GM23248 (cell line): ENCODE measurements around the gene PTGS1. TPM values are rescaled to one million over a fixed set of nuclear protein-coding genes. Genes with fewer than 3 reads are reported as not detected.

Source experiments
- DNase-seq: peaks from one replicate; pipeline ENCODE4 v3.0.0-alpha.2; 2015
- H2AFZ ChIP-seq: fragments of 200-600 bp; sonication (generic); 2 replicates; pipeline ENCODE4 v1.6.1; 2016; ENCODE audit warnings: antibody characterized with exemption
- H3F3A ChIP-seq: fragments of 200-600 bp; sonication (generic); 2 replicates; pipeline ENCODE4 v1.6.1; 2016; ENCODE audit warnings: mild to moderate bottlenecking, antibody characterized with exemption, mixed run types; ENCODE audit not compliant: insufficient read depth
- H3K27ac ChIP-seq: fragments of 200-600 bp; sonication (generic); 2 replicates; pipeline ENCODE4 v1.5.1; 2016; ENCODE audit warnings: mild to moderate bottlenecking
- H3K27me3 ChIP-seq: fragments of 200-600 bp; sonication (generic); replicated peaks from 2 replicates; pipeline ENCODE4 v1.6.1; 2016; ENCODE audit warnings: mild to moderate bottlenecking; ENCODE audit not compliant: insufficient read depth
- H3K36me3 ChIP-seq: fragments of 200-600 bp; sonication (generic); 2 replicates; pipeline ENCODE4 v1.6.1; 2016; ENCODE audit warnings: low read depth, mild to moderate bottlenecking
- H3K4me1 ChIP-seq: fragments of 200-600 bp; sonication (generic); 2 replicates; pipeline ENCODE4 v1.6.1; 2016; ENCODE audit warnings: mild to moderate bottlenecking; ENCODE audit not compliant: insufficient read depth
- H3K4me2 ChIP-seq: fragments of 200-600 bp; sonication (generic); one replicate; pipeline ENCODE4 v1.6.1; 2016; ENCODE audit warnings: mild to moderate bottlenecking; ENCODE audit not compliant: unreplicated experiment
- H3K4me3 ChIP-seq: fragments of 200-600 bp; sonication (generic); 2 replicates; pipeline ENCODE4 v1.5.1; 2016; ENCODE audit warnings: mild to moderate bottlenecking
- H3K79me2 ChIP-seq: fragments of 200-600 bp; sonication (generic); 2 replicates; pipeline ENCODE4 v1.6.1; 2016; ENCODE audit warnings: mild to moderate bottlenecking; ENCODE audit not compliant: insufficient read depth
- H3K9ac ChIP-seq: fragments of 200-600 bp; sonication (generic); 2 replicates; pipeline ENCODE4 v1.6.1; 2016; ENCODE audit warnings: mild to moderate bottlenecking
- H3K9me2 ChIP-seq: fragments of 200-600 bp; sonication (generic); 2 replicates; pipeline ENCODE4 v1.6.1; 2016; ENCODE audit warnings: mixed run types, mild to moderate bottlenecking, moderate library complexity; ENCODE audit not compliant: insufficient read depth
- H3K9me3 ChIP-seq: fragments of 200-600 bp; sonication (generic); one replicate; pipeline ENCODE4 v1.6.1; 2017; ENCODE audit warnings: low read depth
- H4K20me1 ChIP-seq: fragments of 200-600 bp; sonication (generic); 2 replicates; pipeline ENCODE4 v1.6.0; 2016; ENCODE audit not compliant: insufficient read depth
- EZH2 ChIP-seq: fragments of 200-600 bp; sonication (generic); IDR thresholded peaks from 2 replicates; pipeline ENCODE4 v1.6.1; 2018; ENCODE audit warnings: antibody characterized with exemption, mild to moderate bottlenecking; ENCODE audit not compliant: insufficient read depth, poor library complexity, severe bottlenecking
- EZH2phosphoT487 ChIP-seq: fragments of 200-600 bp; sonication (generic); IDR thresholded peaks from 2 replicates; pipeline ENCODE4 v1.6.1; 2018; ENCODE audit warnings: antibody characterized with exemption, moderate library complexity, mild to moderate bottlenecking, low read depth; ENCODE audit not compliant: insufficient read depth
- WGBS, 2 experiments: methylation state at CpG; one replicate each; pipeline ENCODE4 v1.1.6; 2015 to 2017; ENCODE audit warnings: low lambda C conversion rate in 2 of 2, low coverage in 1 of 2; ENCODE audit errors: missing lambda C conversion rate in 2 of 2; 5-methylcytosine and 5-hydroxymethylcytosine counted together
- in situ Hi-C: fragments of 300-500 bp; cut with MboI; formaldehyde crosslinking; loops from 2 replicates; pipeline ENCODE4 v1.15.0; 2020
- polyA plus RNA-seq: library from polyadenylated mRNA; unstranded; fragments of >200 nt; fragmentation: Nextera tagmentation; extraction: Ambion mirVana; gene quantifications from 2 replicates; pipeline ENCODE4 v1.2.1, GENCODE V29; 2016
- total RNA-seq: library from RNA; depleted of rRNA; stranded (reverse); fragments of >200 nt; shearing (Covaris generic); gene quantifications from 2 replicates; pipeline ENCODE4 v1.2.3, GENCODE V29; 2014

The PTGS1 gene
- total and polyA plus RNA-seq, 2 experiments from 2014 or later: 39.6 to 43.8 TPM

DNA sequence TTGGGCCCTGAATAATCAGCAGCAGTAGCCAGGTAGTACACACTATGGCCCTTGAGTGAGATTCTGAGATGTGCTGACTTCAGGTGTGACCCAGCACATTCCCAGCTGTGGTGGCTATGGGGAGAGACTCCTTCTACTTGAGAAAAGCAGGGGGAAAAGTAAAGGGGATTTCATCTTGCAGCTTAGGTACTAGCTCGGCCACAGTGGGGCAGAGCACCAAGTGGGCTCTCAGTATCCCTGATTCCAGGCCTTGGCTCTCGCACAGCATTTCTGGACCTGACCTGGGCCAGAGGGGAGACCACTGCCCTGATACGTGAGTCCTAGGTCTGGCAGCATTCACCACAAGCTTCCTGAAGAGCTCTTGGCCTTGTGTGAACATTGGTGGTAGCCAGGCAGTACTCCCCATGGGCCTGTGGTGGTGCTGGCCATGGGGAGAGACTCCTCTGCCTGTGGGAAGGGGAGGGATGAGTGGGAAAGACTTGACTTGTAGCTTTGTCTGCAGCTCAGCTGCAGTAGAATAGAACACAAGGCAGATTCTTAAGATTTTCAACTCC, 27.6 kb downstream of the PTGS1 start:
- H3F3A ChIP-seq: peaks cover 37% of the 10 kb centered on the region

DNA sequence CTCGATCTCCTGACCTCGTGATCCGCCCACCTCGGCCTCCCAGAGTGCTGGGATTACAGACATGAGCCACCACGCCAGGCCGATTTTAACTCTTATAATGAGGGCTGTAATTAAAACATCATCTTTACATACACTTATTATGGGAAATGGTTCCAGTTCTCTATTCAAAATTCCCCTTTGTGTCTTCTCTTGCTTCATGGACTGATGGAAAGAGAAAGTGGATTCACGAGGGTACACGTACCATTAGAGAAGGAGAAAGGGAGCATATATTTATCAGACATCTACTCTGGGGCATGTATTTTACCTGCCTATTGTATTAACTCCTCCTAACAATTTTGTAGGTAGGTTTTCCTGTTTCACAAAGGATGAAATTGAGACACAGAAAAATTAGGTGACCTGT, 31.1 kb downstream of the PTGS1 start:
- H3K36me3 ChIP-seq: no peaks in the 10 kb centered on the region
- H3K4me3 ChIP-seq: no peak overlapping the region
- 97% methylated on average over 8 of the region's 8 CpGs for WGBS, 2 experiments
- peak overlapping the region; percentile 65 for H3K9ac ChIP-seq
- DNase-seq: no peak
- H3K27me3 ChIP-seq: no peaks in the 10 kb centered on the region
- no peaks in the 10 kb centered on the region for H4K20me1 ChIP-seq
- H2AFZ ChIP-seq: peak overlapping the region; percentile 11; the same call in 1 of the 2 replicates
- H3K4me2 ChIP-seq: no peak overlapping the region
- no peaks in the 10 kb centered on the region for H3K9me3 ChIP-seq
- H3K4me1 ChIP-seq: peaks cover 20% of the 10 kb centered on the region
- in situ Hi-C loops: no loop called here
- no peak for TF ChIP-seq EZH2
- TF ChIP-seq EZH2phosphoT487: no peak
- peaks cover 24% of the 10 kb centered on the region for H3F3A ChIP-seq
- no peaks in the 10 kb centered on the region for H3K9me2 ChIP-seq
- peak overlapping the region; percentile 94 for H3K27ac ChIP-seq
- no peaks in the 10 kb centered on the region for H3K79me2 ChIP-seq

More for the DNA sequence above, 27.6 kb downstream of the PTGS1 start:
- Histone ChIP-seq H3K4me3 (no peak overlapping the region), H4K20me1 (no peaks in the 10 kb centered on the region), H3K4me1 (peaks cover 37% of the 10 kb centered on the region), H2AFZ (no peak overlapping the region), H3K79me2 (no peaks in the 10 kb centered on the region), H3K36me3 (no peaks in the 10 kb centered on the region), H3K9me2 (no peaks in the 10 kb centered on the region), H3K27ac (no peak overlapping the region), H3K9me3 (no peaks in the 10 kb centered on the region), H3K27me3 (no peaks in the 10 kb centered on the region), H3K9ac (no peak overlapping the region), H3K4me2 (no peak overlapping the region)
- DNase-seq: no peak
- 97 to 100% methylated on average over 3 of the region's 3 CpGs for WGBS, 2 experiments
- no peak for TF ChIP-seq EZH2
- TF ChIP-seq EZH2phosphoT487: no peak
- in situ Hi-C loops: no loop called here

DNA sequence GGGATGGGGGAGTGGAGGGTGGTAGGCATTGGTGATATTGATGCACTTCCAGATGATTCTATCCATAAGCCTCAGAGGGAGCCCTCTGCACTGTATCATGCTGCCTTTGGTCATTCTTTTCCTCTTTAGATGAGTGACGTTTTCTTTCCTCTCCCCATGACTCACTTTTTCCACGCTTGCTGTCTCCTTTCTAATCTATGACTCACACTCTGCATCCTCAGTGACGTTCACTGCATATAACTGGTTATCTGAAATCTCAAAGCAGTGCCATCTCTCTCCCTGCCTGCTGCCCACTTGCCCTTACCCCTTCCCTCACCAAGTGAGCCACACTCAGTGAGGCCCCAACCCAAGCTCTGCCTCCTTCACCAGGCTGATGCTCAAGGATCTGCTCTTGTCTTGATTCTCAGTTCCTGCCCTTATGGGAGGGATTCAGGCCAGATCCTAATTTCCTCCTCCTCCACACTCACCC, 31.6 kb downstream of the PTGS1 start:
- Histone ChIP-seq H3F3A (peaks cover 24% of the 10 kb centered on the region), H3K4me2 (no peak overlapping the region), H4K20me1 (no peaks in the 10 kb centered on the region), H3K9ac (peak overlapping the region; percentile 66), H2AFZ (peak overlapping the region; percentile 30), H3K9me2 (no peaks in the 10 kb centered on the region), H3K9me3 (no peaks in the 10 kb centered on the region), H3K36me3 (no peaks in the 10 kb centered on the region), H3K27me3 (no peaks in the 10 kb centered on the region), H3K79me2 (no peaks in the 10 kb centered on the region), H3K4me1 (peaks cover 20% of the 10 kb centered on the region), H3K27ac (peak overlapping the region; percentile 94), H3K4me3 (no peak overlapping the region)
- DNase-seq: peak; percentile 100
- TF ChIP-seq EZH2 (no peak), EZH2phosphoT487 (no peak)
- WGBS, 2 experiments: 0 to 2% methylated on average over 3 of the region's 3 CpGs
- in situ Hi-C loops: no loop called here

DNA sequence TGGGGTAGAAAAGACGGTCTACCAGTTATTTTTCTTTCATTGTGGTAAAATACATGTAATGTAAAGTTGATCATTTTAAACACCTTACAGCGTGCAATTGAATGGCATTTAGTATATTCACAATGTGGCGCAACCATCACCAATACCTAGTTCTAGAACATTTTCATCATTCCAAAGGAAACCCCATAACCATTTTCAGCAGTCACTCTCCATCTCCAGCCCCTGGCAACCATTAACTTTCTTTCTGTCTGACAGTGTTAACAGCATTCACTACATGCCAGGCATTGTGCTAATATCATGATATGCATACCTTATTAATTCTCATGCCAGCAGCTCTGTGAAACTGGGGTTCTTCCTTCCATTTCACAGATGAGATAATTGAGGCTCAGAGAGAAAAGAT, 32.0 kb downstream of the PTGS1 start:
- Histone ChIP-seq H3K9ac (peak overlapping the region; percentile 66), H3K4me3 (no peak overlapping the region), H3K36me3 (no peaks in the 10 kb centered on the region), H3K79me2 (no peaks in the 10 kb centered on the region), H3K9me2 (no peaks in the 10 kb centered on the region), H2AFZ (peak overlapping the region; percentile 36), H3K27me3 (no peaks in the 10 kb centered on the region), H3K27ac (peak overlapping the region; percentile 94), H3K4me2 (peak overlapping the region; percentile 33), H4K20me1 (no peaks in the 10 kb centered on the region), H3K9me3 (no peaks in the 10 kb centered on the region), H3K4me1 (peaks cover 20% of the 10 kb centered on the region), H3F3A (peaks cover 24% of the 10 kb centered on the region)
- in situ Hi-C loops: no loop called here
- 70 to 72% methylated on average over 3 of the region's 3 CpGs for WGBS, 2 experiments
- no peak for DNase-seq
- TF ChIP-seq EZH2: no peak
- no peak for TF ChIP-seq EZH2phosphoT487
